Stimulated activated CD4-positive, alpha-beta T cell treated with anti-CD3 and anti-CD28 coated beads, TNF-alpha, amount 100 ng/mL, for 1 hour (primary cell): ENCODE measurements around the gene CARD10.

Experiments
- DNase-seq, 3 donors: peaks; one replicate each; pipeline ENCODE4 v3.0.0-alpha.2; 2020; ENCODE audit warnings: low read depth in 3 of 3, low spot score in 1 of 3

CARD10 gene

GRCh38 chr22:37443977-37444376 lies 75.2 kb downstream of the CARD10 start:
- no peak for DNase-seq

GRCh38 chr22:37443086-37443485 lies 76.1 kb downstream of the CARD10 start:
- no peak for DNase-seq

GRCh38 chr22:37442537-37442936 lies 76.7 kb downstream of the CARD10 start:
- no peak for DNase-seq

- DNase-seq: no peak
These were observed 77.1 kb downstream of the CARD10 start for GRCh38 chr22:37442135-37442534.

GRCh38 chr22:37440875-37441274 lies 78.3 kb downstream of the CARD10 start:
- DNase-seq: no peak
